Adrenal gland (tissue), 5 donors: ENCODE results near the gene CHRD.

ENCODE experiments used
- CTCF ChIP-seq, 6 experiments: fragments of 450-650 bp in 4 of 6; fragments of 200-600 bp in 2 of 6; sonication (generic) in 1 of 6; IDR thresholded peaks; 1 replicate in 5 of 6; 2 replicates in 1 of 6; pipeline versions ENCODE4 v1.5.1 to v1.8.0; 2016 to 2021; ENCODE audit warnings: antibody characterized with exemption in 6 of 6, mild to moderate bottlenecking in 2 of 6, moderate library complexity in 1 of 6
- POLR2A ChIP-seq, 2 donors: fragments of 450-650 bp; IDR thresholded peaks; one replicate each; pipeline ENCODE4 v1.6.1; 2017; ENCODE audit warnings: antibody characterized with exemption in 2 of 2, mild to moderate bottlenecking in 2 of 2, moderate library complexity in 1 of 2
- donor health status: DM: no; HTN: no; CAD: no.

GRCh38 chr3:184354754-184355153, 25.1 kb upstream of the CHRD start:
- TF ChIP-seq CTCF (IDR thresholded peaks at IDR 0.05) (no peak), POLR2A (IDR thresholded peaks at IDR 0.05) (no peak)
